Neural cell (in vitro differentiated cells): ENCODE results near the gene XPR1. TPM values are rescaled to one million over a fixed set of nuclear protein-coding genes. Genes with fewer than 3 reads are reported as not detected.

Experiments used
- H2AFZ ChIP-seq: fragments of 200-600, 300-800 bp; sonication (generic), shearing (Covaris generic); 2 replicates; pipeline ENCODE4 v1.6.0; 2014; ENCODE audit warnings: low read depth, mild to moderate bottlenecking, antibody characterized with exemption, low read length, moderate library complexity
- H3F3A ChIP-seq: fragments of 200-600 bp; shearing (Covaris generic); 2 replicates; pipeline ENCODE4 v1.6.1; 2016; ENCODE audit warnings: mild to moderate bottlenecking, moderate library complexity, mixed read lengths, antibody characterized with exemption, low read length; ENCODE audit not compliant: insufficient read depth, poor library complexity, severe bottlenecking
- H3K27ac ChIP-seq: fragments of 200-600, 300-800 bp; sonication (generic), shearing (Covaris generic); 2 replicates; pipeline ENCODE4 v1.5.1; 2014; ENCODE audit warnings: mild to moderate bottlenecking, low read length, moderate library complexity
- H3K27me3 ChIP-seq: fragments of 300-800, 200-600 bp; sonication (generic), shearing (Covaris generic); 2 replicates; pipeline ENCODE4 v1.6.0; 2014; ENCODE audit warnings: mild to moderate bottlenecking, low read depth, low read length, moderate library complexity; ENCODE audit not compliant: insufficient read depth
- H3K36me3 ChIP-seq: fragments of 300-800, 200-600 bp; sonication (generic), shearing (Covaris generic); 2 replicates; pipeline ENCODE4 v1.5.1; 2014; ENCODE audit warnings: mild to moderate bottlenecking, antibody characterized with exemption, low read length, moderate library complexity; ENCODE audit not compliant: insufficient read depth
- H3K4me2 ChIP-seq: fragments of 300-800, 200-600 bp; sonication (generic), shearing (Covaris generic); 2 replicates; pipeline ENCODE4 v1.6.0; 2014; ENCODE audit warnings: mild to moderate bottlenecking, low read length
- H3K4me3 ChIP-seq: fragments of 300-800, 200-600 bp; sonication (generic), shearing (Covaris generic); 2 replicates; pipeline ENCODE4 v1.5.1; 2014; ENCODE audit warnings: mild to moderate bottlenecking, low read length, moderate library complexity
- H3K79me2 ChIP-seq: fragments of 200-600 bp; shearing (Covaris generic); replicated peaks from 2 replicates; pipeline ENCODE4 v1.6.0; 2014; ENCODE audit warnings: mild to moderate bottlenecking, low read length, moderate library complexity; ENCODE audit not compliant: insufficient read depth
- H3K9ac ChIP-seq: fragments of 300-800, 200-600 bp; sonication (generic), shearing (Covaris generic); 2 replicates; pipeline ENCODE4 v1.6.1; 2016; ENCODE audit warnings: mild to moderate bottlenecking, low read length, mixed read lengths
- H3K9me2 ChIP-seq: fragments of 200-600 bp; shearing (Covaris generic); 2 replicates; pipeline ENCODE4 v1.6.1; 2016; ENCODE audit warnings: mild to moderate bottlenecking, low read length, mixed read lengths; ENCODE audit not compliant: insufficient read depth
- H3K9me3 ChIP-seq: fragments of 200-600, 300-800 bp; sonication (generic), shearing (Covaris generic); 2 replicates; pipeline ENCODE4 v1.6.1; 2016; ENCODE audit warnings: mild to moderate bottlenecking, mixed run types, low read length, moderate library complexity, mixed read lengths
- H4K20me1 ChIP-seq: fragments of 200-600 bp; shearing (Covaris generic); 2 replicates; pipeline ENCODE4 v1.6.1; 2016; ENCODE audit warnings: mild to moderate bottlenecking, mixed run types; ENCODE audit not compliant: insufficient read depth
- EP300 ChIP-seq: fragments of 450-650 bp; conservative IDR thresholded peaks from 2 replicates; pipeline ENCODE4 v1.6.1; 2014; ENCODE audit warnings: antibody characterized with exemption, mild to moderate bottlenecking, moderate library complexity; ENCODE audit not compliant: poor library complexity, severe bottlenecking
- EZH2 ChIP-seq: fragments of 200-600, 300-800 bp; shearing (Covaris generic), sonication (generic); IDR thresholded peaks from 2 replicates; pipeline ENCODE4 v1.6.1; 2014; ENCODE audit warnings: antibody characterized with exemption, low read length, borderline replicate concordance, mild to moderate bottlenecking; ENCODE audit not compliant: insufficient read depth, poor library complexity, severe bottlenecking
- MXI1 ChIP-seq: fragments of 450-650 bp; conservative IDR thresholded peaks from 2 replicates; pipeline ENCODE4 v1.6.1; 2014; ENCODE audit warnings: antibody characterized with exemption, mild to moderate bottlenecking; ENCODE audit not compliant: poor library complexity, severe bottlenecking
- POLR2AphosphoS5 ChIP-seq: IDR thresholded peaks from 2 replicates; pipeline ENCODE4 v1.6.1; 2012
- RAD21 ChIP-seq: fragments of 450-650 bp; conservative IDR thresholded peaks from 2 replicates; pipeline ENCODE4 v1.6.1; 2014; ENCODE audit warnings: antibody characterized with exemption, mild to moderate bottlenecking, moderate library complexity
- REST ChIP-seq: IDR thresholded peaks from 2 replicates; pipeline ENCODE4 v1.6.1; 2012; ENCODE audit warnings: borderline replicate concordance
- SMC3 ChIP-seq: fragments of 450-650 bp; conservative IDR thresholded peaks from 2 replicates; pipeline ENCODE4 v1.6.1; 2014; ENCODE audit warnings: antibody characterized with exemption, mild to moderate bottlenecking, moderate library complexity; ENCODE audit not compliant: poor library complexity
- TAF1 ChIP-seq: IDR thresholded peaks from 2 replicates; pipeline ENCODE4 v1.6.1; 2012; ENCODE audit warnings: low read depth
- polyA plus RNA-seq: library from polyadenylated mRNA; depleted of rRNA; stranded (reverse); fragments of >200 nt; gene quantifications from 2 replicates; pipeline ENCODE4 v1.2.3, GENCODE V29; 2014
- TF ChIP-seq, protein P1 (sequence below): fragments of 450-650 bp; IDR thresholded peaks from 2 replicates; pipeline ENCODE4 v1.5.1; 2014; ENCODE audit warnings: antibody characterized with exemption, mild to moderate bottlenecking, moderate library complexity; ENCODE audit not compliant: poor library complexity, severe bottlenecking

XPR1 gene
- polyA plus RNA-seq, 1 donor from 2014 or later: 185 TPM

GRCh38 chr1:180901076-180901990 lies 269.5 kb downstream of the XPR1 start:
- TF ChIP-seq EZH2 (no peak), POLR2AphosphoS5 (peak; percentile 10)
- Histone ChIP-seq H3K9ac (no peak overlapping the region), H3K36me3 (no peaks in the 10 kb centered on the region), H3K4me3 (no peak overlapping the region), H3K9me3 (no peaks in the 10 kb centered on the region), H3K27ac (no peak overlapping the region), H3K4me2 (no peak overlapping the region), H3K79me2 (no peaks in the 10 kb centered on the region), H2AFZ (no peak overlapping the region), H3K27me3 (no peaks in the 10 kb centered on the region), H3F3A (no peaks in the 10 kb centered on the region), H3K9me2 (no peaks in the 10 kb centered on the region), H4K20me1 (no peaks in the 10 kb centered on the region)

- Histone ChIP-seq H3K27me3 (no peaks in the 10 kb centered on the region), H3K4me3 (no peak overlapping the region), H2AFZ (no peak overlapping the region)
Observed at GRCh38 chr1:180902541-180902940, 270.7 kb downstream of the XPR1 start.

DNA sequence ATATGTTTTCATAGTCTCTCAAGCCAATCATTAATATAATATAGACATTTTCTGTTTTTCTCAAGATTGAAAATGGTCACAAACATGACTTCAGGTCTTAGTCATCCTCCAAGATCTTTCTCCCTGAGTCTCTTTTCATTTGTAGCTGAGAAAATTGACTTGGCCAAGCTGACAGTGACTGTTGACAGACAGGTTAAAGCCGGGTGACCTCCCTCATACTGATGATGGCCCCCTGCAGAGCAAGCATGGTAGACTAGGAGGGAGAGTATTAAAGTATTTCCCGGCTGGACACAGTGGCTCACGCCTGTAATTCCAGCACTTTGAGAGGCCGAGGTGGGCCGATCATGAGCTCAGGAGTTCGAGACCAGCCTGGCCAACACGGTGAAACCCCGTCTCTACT lies 274.1 kb downstream of the XPR1 start:
- no peak overlapping the region for H3K4me3 ChIP-seq
- no peaks in the 10 kb centered on the region for H3K36me3 ChIP-seq
- no peak for TF ChIP-seq POLR2AphosphoS5
- TF ChIP-seq MXI1: no peak
- TF ChIP-seq TAF1: no peak
- TF ChIP-seq EZH2: no peak
- no peak for TF ChIP-seq REST
- no peak for TF ChIP-seq SMC3
- TF ChIP-seq, protein P1, sequence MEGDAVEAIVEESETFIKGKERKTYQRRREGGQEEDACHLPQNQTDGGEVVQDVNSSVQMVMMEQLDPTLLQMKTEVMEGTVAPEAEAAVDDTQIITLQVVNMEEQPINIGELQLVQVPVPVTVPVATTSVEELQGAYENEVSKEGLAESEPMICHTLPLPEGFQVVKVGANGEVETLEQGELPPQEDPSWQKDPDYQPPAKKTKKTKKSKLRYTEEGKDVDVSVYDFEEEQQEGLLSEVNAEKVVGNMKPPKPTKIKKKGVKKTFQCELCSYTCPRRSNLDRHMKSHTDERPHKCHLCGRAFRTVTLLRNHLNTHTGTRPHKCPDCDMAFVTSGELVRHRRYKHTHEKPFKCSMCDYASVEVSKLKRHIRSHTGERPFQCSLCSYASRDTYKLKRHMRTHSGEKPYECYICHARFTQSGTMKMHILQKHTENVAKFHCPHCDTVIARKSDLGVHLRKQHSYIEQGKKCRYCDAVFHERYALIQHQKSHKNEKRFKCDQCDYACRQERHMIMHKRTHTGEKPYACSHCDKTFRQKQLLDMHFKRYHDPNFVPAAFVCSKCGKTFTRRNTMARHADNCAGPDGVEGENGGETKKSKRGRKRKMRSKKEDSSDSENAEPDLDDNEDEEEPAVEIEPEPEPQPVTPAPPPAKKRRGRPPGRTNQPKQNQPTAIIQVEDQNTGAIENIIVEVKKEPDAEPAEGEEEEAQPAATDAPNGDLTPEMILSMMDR: no peak
- TF ChIP-seq EP300: no peak
- TF ChIP-seq RAD21: no peak
- H4K20me1 ChIP-seq: no peaks in the 10 kb centered on the region
- no peaks in the 10 kb centered on the region for H3K79me2 ChIP-seq
- H3K27me3 ChIP-seq: no peaks in the 10 kb centered on the region
- H3K4me2 ChIP-seq: no peak overlapping the region
- no peaks in the 10 kb centered on the region for H3K9me2 ChIP-seq
- H3F3A ChIP-seq: no peaks in the 10 kb centered on the region
- H2AFZ ChIP-seq: no peak overlapping the region
- H3K9me3 ChIP-seq: no peaks in the 10 kb centered on the region
- H3K9ac ChIP-seq: no peak overlapping the region
- no peak overlapping the region for H3K27ac ChIP-seq

More at GRCh38 chr1:180902541-180902940, 270.7 kb downstream of the XPR1 start:
- TF ChIP-seq SMC3 (no peak), EZH2 (no peak)
- Histone ChIP-seq H3K36me3 (no peaks in the 10 kb centered on the region), H3K9me2 (no peaks in the 10 kb centered on the region), H3F3A (no peaks in the 10 kb centered on the region), H3K9me3 (no peaks in the 10 kb centered on the region), H4K20me1 (no peaks in the 10 kb centered on the region), H3K9ac (no peak overlapping the region), H3K79me2 (no peaks in the 10 kb centered on the region), H3K4me2 (no peak overlapping the region), H3K27ac (no peak overlapping the region)
